Neural cell (in vitro differentiated cells): Measurements from ENCODE around the gene PLA2G4B. TPM values are rescaled to one million over a fixed set of nuclear protein-coding genes. Genes with fewer than 3 reads are reported as not detected.

Experiments
- H2AFZ ChIP-seq: fragments of 200-600, 300-800 bp; sonication (generic), shearing (Covaris generic); 2 replicates; pipeline ENCODE4 v1.6.0; 2014; ENCODE audit warnings: low read depth, mild to moderate bottlenecking, antibody characterized with exemption, low read length, moderate library complexity
- H3F3A ChIP-seq: fragments of 200-600 bp; shearing (Covaris generic); 2 replicates; pipeline ENCODE4 v1.6.1; 2016; ENCODE audit warnings: mild to moderate bottlenecking, moderate library complexity, mixed read lengths, antibody characterized with exemption, low read length; ENCODE audit not compliant: insufficient read depth, poor library complexity, severe bottlenecking
- H3K27ac ChIP-seq: fragments of 200-600, 300-800 bp; sonication (generic), shearing (Covaris generic); 2 replicates; pipeline ENCODE4 v1.5.1; 2014; ENCODE audit warnings: mild to moderate bottlenecking, low read length, moderate library complexity
- H3K27me3 ChIP-seq: fragments of 300-800, 200-600 bp; sonication (generic), shearing (Covaris generic); 2 replicates; pipeline ENCODE4 v1.6.0; 2014; ENCODE audit warnings: mild to moderate bottlenecking, low read depth, low read length, moderate library complexity; ENCODE audit not compliant: insufficient read depth
- H3K36me3 ChIP-seq: fragments of 300-800, 200-600 bp; sonication (generic), shearing (Covaris generic); 2 replicates; pipeline ENCODE4 v1.5.1; 2014; ENCODE audit warnings: mild to moderate bottlenecking, antibody characterized with exemption, low read length, moderate library complexity; ENCODE audit not compliant: insufficient read depth
- H3K4me2 ChIP-seq: fragments of 300-800, 200-600 bp; sonication (generic), shearing (Covaris generic); 2 replicates; pipeline ENCODE4 v1.6.0; 2014; ENCODE audit warnings: mild to moderate bottlenecking, low read length
- H3K4me3 ChIP-seq: fragments of 300-800, 200-600 bp; sonication (generic), shearing (Covaris generic); 2 replicates; pipeline ENCODE4 v1.5.1; 2014; ENCODE audit warnings: mild to moderate bottlenecking, low read length, moderate library complexity
- H3K79me2 ChIP-seq: fragments of 200-600 bp; shearing (Covaris generic); replicated peaks from 2 replicates; pipeline ENCODE4 v1.6.0; 2014; ENCODE audit warnings: mild to moderate bottlenecking, low read length, moderate library complexity; ENCODE audit not compliant: insufficient read depth
- H3K9ac ChIP-seq: fragments of 300-800, 200-600 bp; sonication (generic), shearing (Covaris generic); 2 replicates; pipeline ENCODE4 v1.6.1; 2016; ENCODE audit warnings: mild to moderate bottlenecking, low read length, mixed read lengths
- H3K9me2 ChIP-seq: fragments of 200-600 bp; shearing (Covaris generic); 2 replicates; pipeline ENCODE4 v1.6.1; 2016; ENCODE audit warnings: mild to moderate bottlenecking, low read length, mixed read lengths; ENCODE audit not compliant: insufficient read depth
- H3K9me3 ChIP-seq: fragments of 200-600, 300-800 bp; sonication (generic), shearing (Covaris generic); 2 replicates; pipeline ENCODE4 v1.6.1; 2016; ENCODE audit warnings: mild to moderate bottlenecking, mixed run types, low read length, moderate library complexity, mixed read lengths
- H4K20me1 ChIP-seq: fragments of 200-600 bp; shearing (Covaris generic); 2 replicates; pipeline ENCODE4 v1.6.1; 2016; ENCODE audit warnings: mild to moderate bottlenecking, mixed run types; ENCODE audit not compliant: insufficient read depth
- EP300 ChIP-seq: fragments of 450-650 bp; conservative IDR thresholded peaks from 2 replicates; pipeline ENCODE4 v1.6.1; 2014; ENCODE audit warnings: antibody characterized with exemption, mild to moderate bottlenecking, moderate library complexity; ENCODE audit not compliant: poor library complexity, severe bottlenecking
- EZH2 ChIP-seq: fragments of 200-600, 300-800 bp; shearing (Covaris generic), sonication (generic); IDR thresholded peaks from 2 replicates; pipeline ENCODE4 v1.6.1; 2014; ENCODE audit warnings: antibody characterized with exemption, low read length, borderline replicate concordance, mild to moderate bottlenecking; ENCODE audit not compliant: insufficient read depth, poor library complexity, severe bottlenecking
- MXI1 ChIP-seq: fragments of 450-650 bp; conservative IDR thresholded peaks from 2 replicates; pipeline ENCODE4 v1.6.1; 2014; ENCODE audit warnings: antibody characterized with exemption, mild to moderate bottlenecking; ENCODE audit not compliant: poor library complexity, severe bottlenecking
- POLR2AphosphoS5 ChIP-seq: IDR thresholded peaks from 2 replicates; pipeline ENCODE4 v1.6.1; 2012
- RAD21 ChIP-seq: fragments of 450-650 bp; conservative IDR thresholded peaks from 2 replicates; pipeline ENCODE4 v1.6.1; 2014; ENCODE audit warnings: antibody characterized with exemption, mild to moderate bottlenecking, moderate library complexity
- SMC3 ChIP-seq: fragments of 450-650 bp; conservative IDR thresholded peaks from 2 replicates; pipeline ENCODE4 v1.6.1; 2014; ENCODE audit warnings: antibody characterized with exemption, mild to moderate bottlenecking, moderate library complexity; ENCODE audit not compliant: poor library complexity
- TAF1 ChIP-seq: IDR thresholded peaks from 2 replicates; pipeline ENCODE4 v1.6.1; 2012; ENCODE audit warnings: low read depth
- polyA plus RNA-seq: library from polyadenylated mRNA; depleted of rRNA; stranded (reverse); fragments of >200 nt; gene quantifications from 2 replicates; pipeline ENCODE4 v1.2.3, GENCODE V29; 2014
- TF ChIP-seq, protein P1 (sequence below): IDR thresholded peaks from 2 replicates; pipeline ENCODE4 v1.6.1; 2012; ENCODE audit warnings: borderline replicate concordance
- TF ChIP-seq, protein P2 (sequence below): fragments of 450-650 bp; IDR thresholded peaks from 2 replicates; pipeline ENCODE4 v1.5.1; 2014; ENCODE audit warnings: antibody characterized with exemption, mild to moderate bottlenecking, moderate library complexity; ENCODE audit not compliant: poor library complexity, severe bottlenecking

Gene PLA2G4B
- polyA plus RNA-seq, 1 donor from 2014 or later: 11.3 TPM

DNA sequence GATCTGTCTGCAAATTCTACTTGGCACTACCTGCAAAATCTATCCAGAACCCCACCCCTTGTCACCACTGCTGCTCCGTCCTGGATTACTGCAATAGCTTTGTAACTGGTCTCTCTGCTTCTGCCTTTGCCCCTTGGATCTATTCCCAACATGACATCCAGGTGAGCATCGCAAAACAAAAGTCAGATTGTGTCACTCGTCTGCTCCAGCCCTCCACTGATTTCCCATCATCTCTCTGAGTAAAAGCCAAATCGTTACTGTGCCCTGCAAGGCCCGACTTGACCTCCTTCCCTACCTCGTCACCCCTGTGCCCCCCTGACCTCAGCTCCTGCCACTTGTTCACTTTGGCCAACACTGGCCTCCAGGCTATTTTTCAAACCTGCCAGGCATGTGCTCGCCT lies 45.8 kb downstream of the PLA2G4B start:
- Histone ChIP-seq H3K9ac (no peak overlapping the region), H3K27ac (no peak overlapping the region), H3K4me2 (no peak overlapping the region), H3K4me3 (no peak overlapping the region), H4K20me1 (no peaks in the 10 kb centered on the region), H3K36me3 (no peaks in the 10 kb centered on the region), H3K9me2 (no peaks in the 10 kb centered on the region), H3K79me2 (no peaks in the 10 kb centered on the region), H3K9me3 (no peaks in the 10 kb centered on the region), H3F3A (no peaks in the 10 kb centered on the region), H3K27me3 (peaks cover 27% of the 10 kb centered on the region), H2AFZ (no peak overlapping the region)
- TF ChIP-seq EP300 (no peak), SMC3 (no peak), EZH2 (no peak), TAF1 (no peak), MXI1 (no peak), POLR2AphosphoS5 (no peak), RAD21 (no peak)
- TF ChIP-seq, protein P1, sequence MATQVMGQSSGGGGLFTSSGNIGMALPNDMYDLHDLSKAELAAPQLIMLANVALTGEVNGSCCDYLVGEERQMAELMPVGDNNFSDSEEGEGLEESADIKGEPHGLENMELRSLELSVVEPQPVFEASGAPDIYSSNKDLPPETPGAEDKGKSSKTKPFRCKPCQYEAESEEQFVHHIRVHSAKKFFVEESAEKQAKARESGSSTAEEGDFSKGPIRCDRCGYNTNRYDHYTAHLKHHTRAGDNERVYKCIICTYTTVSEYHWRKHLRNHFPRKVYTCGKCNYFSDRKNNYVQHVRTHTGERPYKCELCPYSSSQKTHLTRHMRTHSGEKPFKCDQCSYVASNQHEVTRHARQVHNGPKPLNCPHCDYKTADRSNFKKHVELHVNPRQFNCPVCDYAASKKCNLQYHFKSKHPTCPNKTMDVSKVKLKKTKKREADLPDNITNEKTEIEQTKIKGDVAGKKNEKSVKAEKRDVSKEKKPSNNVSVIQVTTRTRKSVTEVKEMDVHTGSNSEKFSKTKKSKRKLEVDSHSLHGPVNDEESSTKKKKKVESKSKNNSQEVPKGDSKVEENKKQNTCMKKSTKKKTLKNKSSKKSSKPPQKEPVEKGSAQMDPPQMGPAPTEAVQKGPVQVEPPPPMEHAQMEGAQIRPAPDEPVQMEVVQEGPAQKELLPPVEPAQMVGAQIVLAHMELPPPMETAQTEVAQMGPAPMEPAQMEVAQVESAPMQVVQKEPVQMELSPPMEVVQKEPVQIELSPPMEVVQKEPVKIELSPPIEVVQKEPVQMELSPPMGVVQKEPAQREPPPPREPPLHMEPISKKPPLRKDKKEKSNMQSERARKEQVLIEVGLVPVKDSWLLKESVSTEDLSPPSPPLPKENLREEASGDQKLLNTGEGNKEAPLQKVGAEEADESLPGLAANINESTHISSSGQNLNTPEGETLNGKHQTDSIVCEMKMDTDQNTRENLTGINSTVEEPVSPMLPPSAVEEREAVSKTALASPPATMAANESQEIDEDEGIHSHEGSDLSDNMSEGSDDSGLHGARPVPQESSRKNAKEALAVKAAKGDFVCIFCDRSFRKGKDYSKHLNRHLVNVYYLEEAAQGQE: no peak
- TF ChIP-seq, protein P2, sequence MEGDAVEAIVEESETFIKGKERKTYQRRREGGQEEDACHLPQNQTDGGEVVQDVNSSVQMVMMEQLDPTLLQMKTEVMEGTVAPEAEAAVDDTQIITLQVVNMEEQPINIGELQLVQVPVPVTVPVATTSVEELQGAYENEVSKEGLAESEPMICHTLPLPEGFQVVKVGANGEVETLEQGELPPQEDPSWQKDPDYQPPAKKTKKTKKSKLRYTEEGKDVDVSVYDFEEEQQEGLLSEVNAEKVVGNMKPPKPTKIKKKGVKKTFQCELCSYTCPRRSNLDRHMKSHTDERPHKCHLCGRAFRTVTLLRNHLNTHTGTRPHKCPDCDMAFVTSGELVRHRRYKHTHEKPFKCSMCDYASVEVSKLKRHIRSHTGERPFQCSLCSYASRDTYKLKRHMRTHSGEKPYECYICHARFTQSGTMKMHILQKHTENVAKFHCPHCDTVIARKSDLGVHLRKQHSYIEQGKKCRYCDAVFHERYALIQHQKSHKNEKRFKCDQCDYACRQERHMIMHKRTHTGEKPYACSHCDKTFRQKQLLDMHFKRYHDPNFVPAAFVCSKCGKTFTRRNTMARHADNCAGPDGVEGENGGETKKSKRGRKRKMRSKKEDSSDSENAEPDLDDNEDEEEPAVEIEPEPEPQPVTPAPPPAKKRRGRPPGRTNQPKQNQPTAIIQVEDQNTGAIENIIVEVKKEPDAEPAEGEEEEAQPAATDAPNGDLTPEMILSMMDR: no peak

DNA sequence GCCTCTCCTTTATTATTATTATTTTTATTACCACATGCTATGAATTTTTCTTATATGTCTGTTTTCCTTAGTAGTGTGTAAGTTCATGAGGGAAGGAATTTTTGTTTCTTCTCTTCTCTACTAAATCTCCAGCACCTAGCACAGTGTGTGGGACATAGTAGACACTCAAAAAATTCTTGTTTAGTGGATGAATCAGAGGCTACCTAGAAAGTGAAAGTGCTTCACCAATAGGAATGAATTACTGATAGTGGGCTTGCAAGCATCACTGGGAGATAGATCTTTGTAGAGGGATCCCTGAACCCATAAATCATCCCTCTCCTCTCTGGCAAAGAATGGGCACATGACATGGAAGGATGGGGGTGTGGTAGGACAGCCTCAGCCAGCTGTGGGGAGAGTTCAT lies 46.7 kb downstream of the PLA2G4B start:
- H3K4me3 ChIP-seq: no peak overlapping the region
- H3K79me2 ChIP-seq: no peaks in the 10 kb centered on the region
- TF ChIP-seq POLR2AphosphoS5 (no peak), EP300 (no peak), MXI1 (no peak), SMC3 (no peak), TAF1 (no peak), RAD21 (no peak), EZH2 (no peak)
- TF ChIP-seq, protein P1: no peak
- TF ChIP-seq, protein P2: no peak

More for the DNA sequence above, 46.7 kb downstream of the PLA2G4B start:
- Histone ChIP-seq H2AFZ (no peak overlapping the region), H3K27me3 (peaks cover 26% of the 10 kb centered on the region), H4K20me1 (no peaks in the 10 kb centered on the region), H3K4me2 (no peak overlapping the region), H3K9me2 (no peaks in the 10 kb centered on the region), H3K9me3 (no peaks in the 10 kb centered on the region), H3F3A (no peaks in the 10 kb centered on the region), H3K36me3 (no peaks in the 10 kb centered on the region), H3K27ac (no peak overlapping the region), H3K9ac (no peak overlapping the region)
